ENCODE results near the gene WDR35.
"Not testable (repeated sequence)": the region's sequence is repeated elsewhere in the genome, so short reads cannot be mapped to it uniquely, and the experiment has no call there.

The WDR35 gene

GRCh38 chr2:19894134-19894792 is 95.6 kb downstream of the WDR35 start:
- no peak for DNase-seq (ENCODE audit: low read depth, low spot score)

- no peak for DNase-seq (ENCODE audit: low read depth, low spot score)
These were observed 96.3 kb downstream of the WDR35 start for GRCh38 chr2:19893520-19894133.

DNA sequence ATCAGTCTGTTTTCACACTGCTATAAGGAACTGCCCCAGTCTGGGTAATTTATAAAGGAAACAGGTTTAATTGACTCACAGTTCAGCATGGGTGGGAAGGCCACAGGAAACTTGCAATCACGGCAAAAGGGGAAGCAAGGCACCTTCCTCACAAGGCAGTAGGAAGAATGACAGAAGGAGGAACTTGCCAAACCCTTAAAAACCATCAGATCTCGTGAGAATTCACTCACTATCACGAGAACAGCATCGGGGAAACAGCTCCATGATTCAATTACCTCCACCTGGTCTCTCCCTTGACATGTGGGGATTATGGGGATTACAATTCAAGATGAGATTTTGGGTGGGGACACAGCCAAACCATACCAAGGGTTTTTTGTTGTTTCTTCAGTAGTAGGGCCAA is 97.9 kb downstream of the WDR35 start:
- not testable (repeated sequence) for DNase-seq (ENCODE audit: low read depth, low spot score)

- no peak for DNase-seq (ENCODE audit: low read depth, low spot score)
These were observed 99.8 kb downstream of the WDR35 start for GRCh38 chr2:19890104-19890503.

DNA sequence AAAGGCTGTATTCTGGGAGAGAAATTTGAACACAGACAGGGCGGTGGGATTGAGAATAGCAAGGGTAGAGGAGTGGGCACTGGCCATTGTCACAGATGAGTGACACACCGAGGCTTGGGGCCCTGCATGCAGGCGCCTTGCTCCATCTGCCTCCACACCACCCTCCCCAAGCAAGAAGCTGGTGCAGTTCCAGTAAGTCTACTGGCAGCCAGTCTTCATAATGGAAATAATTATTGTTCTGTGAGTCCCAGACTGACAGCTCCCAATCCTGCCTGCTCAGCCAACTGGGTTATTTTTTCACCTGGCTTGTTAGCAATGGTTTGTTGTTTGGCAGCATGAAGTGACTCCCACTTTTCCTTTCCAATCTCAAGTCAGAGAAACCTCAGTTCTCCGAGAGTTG is 101.1 kb downstream of the WDR35 start:
- DNase-seq (ENCODE audit: low read depth, low spot score), result no peak

GRCh38 chr2:19887510-19887909 is 102.4 kb downstream of the WDR35 start:
- no peak for DNase-seq (ENCODE audit: low read depth, low spot score)

- no peak for DNase-seq (ENCODE audit: low read depth, low spot score)
These were observed 103.6 kb downstream of the WDR35 start for GRCh38 chr2:19886261-19886660.

- no peak for DNase-seq (ENCODE audit: low read depth, low spot score)
These were observed 104.1 kb downstream of the WDR35 start for GRCh38 chr2:19885791-19886190.

GRCh38 chr2:19883971-19884720 is 105.8 kb downstream of the WDR35 start:
- DNase-seq (ENCODE audit: low read depth, low spot score), result no peak

- no peak for DNase-seq (ENCODE audit: low read depth, low spot score)
These were observed 106.4 kb downstream of the WDR35 start for GRCh38 chr2:19883486-19883885.

DNA sequence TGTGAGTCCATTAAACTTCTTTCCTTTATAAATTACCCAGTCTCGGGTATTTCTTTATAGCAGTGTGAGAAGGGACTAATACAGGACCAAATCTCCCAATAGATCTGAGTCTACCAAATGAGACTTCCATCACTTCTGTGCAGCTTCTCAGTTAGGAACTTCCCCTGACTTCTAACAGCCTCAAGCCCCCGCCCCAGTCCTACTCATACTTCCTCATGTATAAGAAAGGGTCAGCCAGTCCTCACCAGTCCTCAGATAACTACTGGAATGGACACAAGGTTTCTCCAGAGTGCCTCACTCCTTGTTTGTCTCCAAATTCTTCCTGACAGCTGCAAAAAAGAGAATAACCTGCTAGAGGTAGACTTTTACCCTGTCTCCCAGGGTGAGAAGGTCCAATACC is 107.6 kb downstream of the WDR35 start:
- no peak for DNase-seq (ENCODE audit: low read depth, low spot score)

- DNase-seq (ENCODE audit: low read depth, low spot score), result no peak
These were observed 108.0 kb downstream of the WDR35 start for GRCh38 chr2:19881908-19882265.

GRCh38 chr2:19881221-19881907 is 108.5 kb downstream of the WDR35 start:
- no peak for DNase-seq (ENCODE audit: low read depth, low spot score)

- not testable (repeated sequence) for DNase-seq (ENCODE audit: low read depth, low spot score)
These were observed 109.7 kb downstream of the WDR35 start for GRCh38 chr2:19880191-19880590.

DNA sequence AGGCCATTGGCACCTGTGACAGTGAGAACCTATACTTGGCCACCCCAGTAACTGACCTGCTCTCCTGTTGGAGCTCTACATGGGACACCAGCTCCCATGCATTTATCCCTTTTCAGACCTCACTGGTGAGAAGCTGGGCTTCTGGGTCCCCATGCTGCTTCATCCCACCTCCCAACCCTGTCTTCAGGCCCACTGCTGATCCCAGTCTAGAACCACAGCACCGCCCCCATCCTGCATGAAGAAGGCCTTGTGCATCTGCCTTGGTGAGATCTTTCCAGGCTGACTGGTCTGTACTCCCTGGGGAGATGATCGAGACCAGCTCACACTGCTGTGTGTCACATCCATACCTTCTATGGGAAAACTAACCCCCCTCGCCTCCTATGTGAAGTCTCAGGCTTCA is 110.8 kb downstream of the WDR35 start:
- no peak for DNase-seq (ENCODE audit: low read depth, low spot score)

DNA sequence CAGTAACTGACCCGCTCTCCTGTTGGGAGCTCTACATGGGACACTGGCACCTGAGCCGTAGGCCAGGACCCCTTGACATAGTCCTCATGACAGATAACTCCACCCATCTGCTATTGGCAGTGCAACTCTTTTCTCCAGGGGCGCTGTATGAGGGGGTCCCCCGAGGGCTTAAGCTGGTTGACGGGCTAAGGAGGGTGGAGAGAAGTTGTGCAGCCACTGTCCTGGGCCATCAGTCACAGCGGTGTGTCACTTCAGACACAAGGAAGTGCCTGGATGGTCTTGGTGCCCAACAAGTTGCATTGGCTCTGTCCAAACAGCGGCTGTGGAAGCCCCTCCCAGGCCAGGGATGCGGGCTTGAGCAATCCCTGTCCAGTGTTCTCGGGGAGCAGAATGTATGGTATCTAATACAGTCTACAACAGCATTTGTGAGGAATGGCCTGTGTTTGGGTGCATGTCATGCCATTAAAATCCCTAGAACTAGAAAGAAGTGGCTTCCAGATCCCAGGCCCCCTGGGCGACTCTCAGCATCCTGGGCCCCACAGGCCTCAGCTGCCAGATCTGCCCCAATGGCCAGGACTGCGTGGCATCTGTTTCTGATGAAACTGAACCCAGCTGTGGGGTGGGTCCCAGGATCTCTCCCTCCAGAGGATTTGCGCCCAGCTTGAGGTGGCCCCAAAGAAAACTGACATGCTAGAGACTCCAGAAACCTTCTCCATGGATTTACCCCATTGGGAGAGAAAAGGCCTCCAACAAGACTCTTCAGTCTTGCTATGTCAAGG is 111.4 kb downstream of the WDR35 start:
- DNase-seq (ENCODE audit: low read depth, low spot score), result no peak

DNA sequence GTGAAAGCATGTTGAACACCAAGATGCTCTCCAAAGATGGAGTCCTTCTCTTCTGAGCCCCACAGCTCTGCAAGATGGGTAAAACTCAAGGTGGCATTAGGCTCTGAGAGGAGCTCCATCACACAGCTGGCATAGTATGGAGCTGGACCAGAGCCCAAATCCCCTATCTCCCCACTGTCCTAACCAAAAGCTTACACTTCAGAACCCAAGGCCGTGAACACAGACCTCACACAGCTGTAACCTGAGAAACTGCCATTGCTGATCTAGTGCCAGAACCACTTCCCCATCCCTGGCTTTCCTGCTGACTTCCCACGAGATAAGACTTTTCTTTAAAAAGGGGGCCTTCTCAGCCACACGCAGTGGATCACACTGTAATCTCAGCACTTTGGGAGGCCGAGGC is 113.2 kb downstream of the WDR35 start:
- no peak for DNase-seq (ENCODE audit: low read depth, low spot score)

- DNase-seq (ENCODE audit: low read depth, low spot score), result no peak
These were observed 114.6 kb downstream of the WDR35 start for GRCh38 chr2:19875280-19875679.

DNA sequence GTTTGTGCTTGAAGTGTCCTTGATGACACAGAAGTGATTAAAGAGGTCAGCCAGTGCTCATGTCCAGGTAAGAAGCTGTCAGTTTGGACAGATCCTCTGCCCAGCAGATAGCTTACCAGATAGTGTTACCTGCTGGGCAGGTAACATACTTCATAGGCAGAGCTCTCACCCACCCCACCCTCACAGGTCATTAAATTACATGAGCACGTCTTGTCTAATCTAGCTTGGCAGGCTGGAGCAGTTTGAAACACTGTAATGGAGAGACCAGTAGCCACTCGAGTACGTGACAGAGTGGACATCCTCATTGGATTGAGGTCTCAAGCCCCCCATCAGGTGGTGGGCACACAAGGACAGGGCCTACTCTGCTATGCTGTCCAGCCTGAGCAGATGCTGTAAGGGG is 115.2 kb downstream of the WDR35 start:
- no peak for DNase-seq (ENCODE audit: low read depth, low spot score)

DNA sequence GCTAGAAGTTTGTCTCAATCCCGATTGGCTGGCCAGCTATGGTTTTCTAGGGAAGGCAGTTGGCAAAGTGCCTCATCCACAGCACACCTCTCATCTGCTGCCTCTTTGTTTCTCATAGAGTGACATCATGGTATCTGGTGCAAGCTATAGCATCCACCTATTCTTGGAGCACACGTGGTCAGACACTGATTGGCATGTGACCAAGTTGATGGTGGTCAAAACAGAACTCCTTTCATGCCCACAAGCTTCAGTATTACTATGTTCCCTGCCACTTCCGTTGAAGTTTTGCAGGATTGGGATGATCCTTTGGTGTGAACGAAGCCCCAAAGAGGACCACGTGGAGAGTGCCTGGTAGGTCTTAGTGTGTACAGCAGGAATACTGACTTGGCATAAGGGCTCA is 116.9 kb downstream of the WDR35 start:
- no peak for DNase-seq (ENCODE audit: low read depth, low spot score)

- DNase-seq (ENCODE audit: low read depth, low spot score), result no peak
These were observed 117.6 kb downstream of the WDR35 start for GRCh38 chr2:19872302-19872701.

DNA sequence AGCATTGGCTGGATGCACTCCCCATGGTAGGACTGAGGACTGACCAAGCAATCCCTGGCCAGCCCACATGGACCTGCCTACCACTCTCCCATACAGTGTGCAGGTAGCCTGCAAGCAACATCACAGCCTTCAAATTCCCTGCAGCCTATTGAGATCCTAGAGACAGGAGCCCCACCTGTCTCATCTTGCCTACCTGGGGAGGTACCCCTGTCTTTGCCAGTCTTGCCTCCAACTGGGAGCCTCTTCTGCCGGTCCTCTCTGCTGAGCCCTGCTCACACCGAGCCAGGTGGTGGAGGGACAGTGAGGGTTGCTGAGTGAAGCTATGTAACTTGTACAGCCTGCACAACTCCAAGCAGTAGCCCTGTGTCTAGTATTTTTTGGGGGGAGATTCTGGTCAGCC is 118.1 kb downstream of the WDR35 start:
- no peak for DNase-seq (ENCODE audit: low read depth, low spot score)

All from activated naive CD8-positive, alpha-beta T cell treated with anti-CD3 and anti-CD28 coated beads, Interleukin-2, amount 50 U/mL, for 16 hours (primary cell).